HG03342 (cell line): ENCODE data around the gene TNNT1.
"Not testable (repeated sequence)": the region's sequence is repeated elsewhere in the genome, so short reads cannot be mapped to it uniquely, and the experiment has no call there.

Experiments
- ATAC-seq: cut with Tn5 transposase; IDR thresholded peaks from one replicate; pipeline ENCODE4 v1.9.1; 2021; ENCODE audit warnings: mild to moderate bottlenecking, moderate library complexity; ENCODE audit not compliant: unreplicated experiment

Gene TNNT1, protein sequence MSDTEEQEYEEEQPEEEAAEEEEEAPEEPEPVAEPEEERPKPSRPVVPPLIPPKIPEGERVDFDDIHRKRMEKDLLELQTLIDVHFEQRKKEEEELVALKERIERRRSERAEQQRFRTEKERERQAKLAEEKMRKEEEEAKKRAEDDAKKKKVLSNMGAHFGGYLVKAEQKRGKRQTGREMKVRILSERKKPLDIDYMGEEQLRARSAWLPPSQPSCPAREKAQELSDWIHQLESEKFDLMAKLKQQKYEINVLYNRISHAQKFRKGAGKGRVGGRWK

DNA sequence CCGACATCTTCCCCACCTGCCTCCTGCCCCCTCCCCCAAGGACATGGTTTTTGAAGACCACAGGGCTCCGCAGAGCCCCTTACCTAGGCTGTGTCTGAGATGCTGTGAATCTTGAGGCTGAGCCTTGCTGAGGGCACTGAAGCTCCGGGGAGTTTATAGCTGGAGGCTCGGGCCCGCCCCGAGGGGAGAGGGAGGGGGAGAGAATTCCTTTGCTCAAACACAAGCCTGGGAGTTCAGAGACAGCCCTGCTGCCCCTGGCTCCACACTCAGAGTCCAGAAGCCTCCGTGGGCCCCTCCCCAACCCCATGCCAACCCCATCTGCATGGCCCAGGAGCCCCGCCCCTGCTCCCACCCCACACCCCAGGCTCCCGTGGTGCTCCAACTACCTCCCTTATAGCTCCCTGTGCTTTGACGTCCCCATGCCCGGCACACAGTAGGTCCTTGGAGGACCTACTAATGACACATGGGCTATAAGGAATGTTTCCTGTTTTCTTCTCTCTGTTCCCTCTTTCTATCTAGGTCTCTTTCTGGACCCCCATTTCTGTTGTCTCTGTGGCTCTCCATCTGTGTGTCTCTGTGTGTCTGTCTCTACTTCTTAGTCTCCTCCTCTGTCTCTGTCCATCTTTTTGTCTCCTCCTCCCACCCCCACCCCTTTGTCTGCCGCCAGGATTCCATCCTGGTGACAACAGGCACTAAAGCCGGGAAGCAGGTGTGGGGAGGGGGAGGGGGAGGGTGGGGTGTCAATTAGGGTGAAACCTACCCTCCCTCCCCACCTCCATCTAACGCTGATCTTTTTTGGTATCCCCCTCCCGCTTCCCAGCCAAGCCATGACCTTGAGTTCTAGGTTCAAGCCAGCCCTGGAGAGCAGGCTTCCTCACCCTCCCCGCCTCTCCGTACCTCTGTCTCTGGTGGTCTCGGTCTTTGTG, at the start of gene TNNT1:
TNNT1 (minus strand) TSS at position 129 of the 926 bp plus-strand sequence. CDS start 2,049 bp downstream, outside the sequence.
- no peak for ATAC-seq

DNA sequence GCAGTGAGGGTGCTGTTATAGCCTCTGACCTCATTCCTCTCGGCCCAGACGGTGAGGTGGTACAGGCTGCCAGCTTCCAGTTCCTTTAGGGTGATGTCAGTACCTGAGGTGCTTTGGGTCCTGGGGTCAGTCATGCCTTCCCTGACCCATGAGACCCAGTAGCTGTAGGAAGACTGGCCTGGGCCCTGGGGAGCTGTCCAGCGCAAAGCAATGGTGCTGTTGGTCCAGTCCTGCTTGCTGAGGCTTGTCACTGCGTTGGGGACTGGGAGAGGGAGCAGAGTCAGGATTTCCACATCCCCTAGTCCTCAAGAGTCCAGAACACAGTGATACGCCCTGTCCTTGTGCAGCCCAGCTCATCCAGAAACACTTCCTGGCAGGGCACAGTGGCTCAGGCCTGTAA, 49.6 kb upstream of the TNNT1 start:
- ATAC-seq = no peak

- ATAC-seq = no peak
Observed at GRCh38 chr19:55197528-55197927, 48.5 kb upstream of the TNNT1 start.

GRCh38 chr19:55196803-55197202, 47.8 kb upstream of the TNNT1 start:
- ATAC-seq = no peak

- ATAC-seq = no peak
Observed at GRCh38 chr19:55193481-55193880, 44.5 kb upstream of the TNNT1 start.

GRCh38 chr19:55189403-55189835, 40.4 kb upstream of the TNNT1 start:
- no peak for ATAC-seq

DNA sequence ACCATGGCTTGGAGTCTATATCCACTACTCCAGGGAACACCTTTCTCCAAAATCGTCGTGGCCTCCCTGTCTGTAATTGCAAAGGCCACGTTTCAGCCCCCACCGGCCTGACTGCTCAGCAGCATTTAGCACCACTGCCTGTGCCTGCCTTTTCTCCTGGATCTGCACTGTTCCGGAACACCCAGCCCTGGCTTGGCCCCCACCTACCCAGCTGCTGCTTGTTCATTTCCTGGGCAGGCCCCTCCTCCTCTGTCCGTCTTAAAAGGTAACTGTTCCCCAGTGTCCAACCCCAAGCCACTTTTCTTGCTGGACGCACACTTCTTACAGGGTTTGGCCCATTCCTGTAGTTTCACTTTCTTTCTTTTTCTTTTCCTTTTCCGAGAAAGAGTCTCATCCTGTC, 39.6 kb upstream of the TNNT1 start:
- ATAC-seq = no peak

GRCh38 chr19:55186080-55186479, 37.1 kb upstream of the TNNT1 start:
- ATAC-seq = no peak

DNA sequence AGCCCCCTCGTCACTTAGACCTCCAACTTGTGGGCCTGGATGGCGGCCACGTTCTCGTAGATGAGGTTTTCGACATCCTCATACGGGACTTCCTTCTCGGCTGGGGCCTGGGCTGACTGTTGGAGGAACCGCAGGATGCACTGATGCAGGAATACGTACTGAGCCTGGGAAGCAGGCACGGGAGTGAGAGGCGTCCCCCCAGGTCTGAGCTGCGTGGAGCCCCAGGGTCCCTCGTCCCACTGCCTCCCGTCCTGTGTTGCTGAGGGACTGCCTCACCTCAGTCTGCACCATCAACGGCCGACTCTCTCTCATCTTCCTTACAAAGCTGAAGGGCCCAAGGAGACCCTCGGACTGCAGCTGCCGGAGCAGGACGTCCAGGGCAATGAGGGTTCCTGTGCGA, 32.7 kb upstream of the TNNT1 start:
- ATAC-seq = no peak

GRCh38 chr19:55179606-55180484, 30.8 kb upstream of the TNNT1 start, which contains the start of gene SYT5:
Gene SYT5 (minus strand): TSS chr19:55180289. CDS start chr19:55179041, 1,248 bp downstream.
- no peak for ATAC-seq

DNA sequence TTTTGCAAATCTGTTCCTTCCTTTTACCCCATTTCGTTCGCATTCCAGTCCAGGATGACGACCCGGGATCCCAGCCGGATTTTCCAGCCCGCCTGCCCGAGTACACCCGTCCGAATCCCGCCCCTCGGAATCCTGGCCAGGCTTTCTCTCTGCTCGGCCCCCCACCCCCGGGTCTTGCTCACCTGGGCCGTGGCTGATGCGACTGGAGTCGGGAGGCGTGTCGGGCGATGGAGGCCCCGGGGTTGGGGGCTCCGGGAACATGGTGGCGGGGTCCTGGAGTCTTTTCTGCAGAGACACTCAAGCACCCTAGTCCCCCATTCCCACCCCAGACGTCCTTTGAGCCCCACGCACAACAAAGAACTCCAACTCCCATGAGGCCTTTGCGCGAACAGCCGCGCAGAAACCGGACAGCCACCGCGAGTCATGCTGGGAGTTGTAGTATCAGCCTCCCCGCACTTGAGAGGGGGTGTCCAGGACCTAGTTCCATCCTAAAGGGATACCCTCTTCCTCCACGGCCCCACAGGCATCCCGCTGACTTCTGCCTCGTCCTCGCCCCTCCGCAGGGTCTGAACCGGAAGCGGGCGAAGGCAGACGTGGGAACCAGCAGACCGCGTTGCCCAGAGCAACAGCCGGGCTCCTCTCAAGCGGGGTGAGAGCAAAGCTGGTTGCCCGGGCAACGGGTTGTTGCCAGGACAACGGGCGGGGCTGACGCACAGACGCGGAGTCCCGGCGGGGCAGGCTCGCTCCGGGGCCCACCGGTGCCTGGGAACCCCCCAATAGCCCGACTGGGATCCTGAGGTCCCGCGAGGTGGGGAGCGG, 30.0 kb upstream of the TNNT1 start:
- peak; percentile 85 for ATAC-seq

- ATAC-seq = no peak
Observed at GRCh38 chr19:55176076-55176475, 27.1 kb upstream of the TNNT1 start.

DNA sequence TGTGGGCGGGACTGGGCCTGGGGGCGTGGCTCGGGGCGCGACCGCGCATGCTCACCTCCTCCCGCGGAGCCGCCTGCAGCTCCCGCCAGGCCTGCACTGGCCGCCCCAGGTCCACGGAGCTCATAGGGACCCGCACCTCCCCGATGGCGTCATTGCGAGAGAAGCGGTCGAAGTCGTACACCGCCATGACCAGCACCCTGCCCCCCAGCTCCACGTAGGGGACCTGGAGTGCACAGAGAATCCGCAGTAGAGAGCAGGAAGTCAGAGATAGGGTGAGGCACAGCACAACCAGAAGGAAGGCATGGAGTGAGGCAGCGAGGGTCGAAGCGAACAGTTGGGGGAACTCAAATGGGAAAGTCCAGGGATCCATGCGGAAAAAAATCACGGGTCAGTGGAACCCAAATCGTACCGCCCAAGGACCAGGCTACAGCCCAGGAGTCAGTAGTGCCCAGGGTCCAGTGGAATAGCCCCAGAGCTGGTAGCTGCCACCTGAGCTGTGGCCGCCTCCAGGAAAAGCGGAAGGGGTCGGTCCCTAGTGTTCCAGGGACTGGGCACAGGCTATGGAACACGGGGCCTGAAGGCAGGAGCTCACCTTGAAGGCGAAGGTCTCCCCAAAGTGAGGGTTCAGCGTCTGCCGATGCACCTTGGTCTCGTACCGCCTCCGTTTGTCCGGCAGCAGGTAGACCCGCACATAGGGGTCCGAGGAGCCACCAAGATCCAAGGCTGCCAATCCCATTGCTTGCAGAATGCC, 26.3 kb upstream of the TNNT1 start:
- no peak for ATAC-seq

GRCh38 chr19:55174425-55175116, 25.6 kb upstream of the TNNT1 start:
- no peak for ATAC-seq

- ATAC-seq = no peak
Observed at GRCh38 chr19:55173714-55174409, 24.9 kb upstream of the TNNT1 start.

DNA sequence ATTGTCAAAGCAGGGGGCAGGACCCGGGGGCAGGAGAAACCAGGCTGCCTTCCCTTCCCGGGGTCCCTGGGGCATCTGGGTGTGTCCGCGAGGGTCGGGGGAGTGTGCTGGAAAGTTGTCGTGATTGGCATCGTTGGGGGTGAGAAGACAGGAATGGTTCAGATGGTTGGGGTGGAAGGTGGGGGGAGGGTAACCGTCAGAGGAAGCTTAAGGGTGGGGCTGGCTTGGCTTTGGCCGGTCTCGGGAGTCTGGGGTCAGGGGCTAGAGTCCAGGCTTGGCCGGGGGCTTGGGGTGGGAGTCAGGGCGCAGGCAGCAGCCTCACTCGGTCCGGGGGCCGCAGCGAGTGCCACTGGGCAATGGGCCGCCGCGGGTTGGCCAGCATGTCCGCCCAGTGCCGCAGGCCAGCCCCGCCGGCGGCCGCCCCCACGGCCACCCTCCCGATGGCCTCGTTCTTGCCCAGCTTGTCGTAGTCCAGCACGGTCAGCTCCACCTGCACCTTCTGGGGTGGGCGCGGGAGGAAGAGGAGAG, 24.2 kb upstream of the TNNT1 start:
- ATAC-seq = no peak

DNA sequence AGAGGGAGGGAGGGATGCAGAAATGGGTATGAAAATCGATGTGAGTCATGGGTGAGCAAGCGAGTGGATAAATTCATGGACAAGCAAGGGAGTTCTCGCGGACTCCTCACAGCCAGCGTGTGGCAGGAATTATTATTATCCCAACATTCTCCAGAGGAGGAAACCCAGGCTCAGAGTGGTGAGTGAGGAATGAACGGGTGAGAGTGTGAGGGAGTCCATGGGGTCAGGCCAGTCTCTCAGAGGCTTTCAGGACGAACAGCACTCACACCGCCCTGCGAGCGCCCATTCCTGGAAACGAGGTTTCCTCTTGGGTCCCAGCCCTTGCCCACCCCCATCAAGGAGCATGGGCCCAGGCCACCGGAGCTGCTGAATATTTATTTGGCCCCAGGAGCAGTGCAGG, 23.7 kb upstream of the TNNT1 start:
- ATAC-seq = no peak

- ATAC-seq = not testable (repeated sequence)
Observed at GRCh38 chr19:55172318-55172717, 23.3 kb upstream of the TNNT1 start.
